PC-3 (cell line): Measurements from ENCODE around the gene SLC6A9.

Experiments
- CTCF ChIP-seq: fragments of 300-600 bp; sonication (generic); conservative IDR thresholded peaks from 2 replicates; pipeline ENCODE4 v1.5.1; 2017; ENCODE audit warnings: antibody characterized with exemption, low read depth, mild to moderate bottlenecking, low read length
- EZH2 ChIP-seq: fragments of 300-600 bp; sonication (generic); IDR thresholded peaks from one replicate; pipeline ENCODE4 v1.6.1; 2017; ENCODE audit warnings: antibody characterized with exemption, mild to moderate bottlenecking, low read length; ENCODE audit not compliant: unreplicated experiment

DNA sequence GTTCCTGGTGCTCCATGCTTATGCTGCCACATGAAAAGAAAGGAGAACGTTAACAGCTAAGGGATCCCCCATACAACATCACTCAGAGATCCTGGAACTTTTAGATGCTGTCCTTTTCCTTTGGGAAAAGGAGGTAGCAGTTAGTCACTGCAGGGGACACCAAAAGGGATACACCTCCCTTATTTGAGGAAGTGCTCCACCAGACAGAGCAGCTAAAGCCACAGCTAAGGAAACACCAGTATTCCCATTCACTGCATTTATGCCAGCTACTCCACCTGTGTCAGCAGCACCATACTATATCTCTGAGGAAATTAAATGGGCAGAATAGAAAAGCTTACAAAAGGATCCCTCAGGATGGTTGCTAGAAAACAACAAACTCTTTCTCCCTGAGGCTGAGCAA is 26.0 kb upstream of the SLC6A9 start:
- TF ChIP-seq CTCF (no peak), EZH2 (no peak)
